Liver (tissue), 9 donors: ENCODE data around the gene AFMID. TPM values are rescaled to one million over a fixed set of nuclear protein-coding genes. Genes with fewer than 3 reads are reported as not detected.
A peak's percentile ranks its signal among the peaks of the same experiment; 100 is the strongest.
"Not testable (repeated sequence)": the region's sequence is repeated elsewhere in the genome, so short reads cannot be mapped to it uniquely, and the experiment has no call there.

ENCODE experiments used
- DNase-seq: peaks from one replicate; pipeline ENCODE4 v3.0.0-alpha.2; 2017; ENCODE audit warnings: low spot score
- H3K27ac ChIP-seq, 2 donors: one replicate each; pipeline ENCODE4 v1.7.0; 2013; ENCODE audit warnings: inconsistent platforms in 2 of 2, low read length in 2 of 2, control low read depth in 1 of 2, low read depth in 1 of 2, mild to moderate bottlenecking in 1 of 2
- H3K27me3 ChIP-seq, 4 donors: one replicate each; pipeline versions ENCODE4 v1.6.1 to v1.7.0; 2013; ENCODE audit warnings: low read length in 3 of 4, inconsistent platforms in 1 of 4, mild to moderate bottlenecking in 1 of 4, moderate library complexity in 1 of 4; ENCODE audit not compliant: control insufficient read depth in 4 of 4, insufficient read depth in 4 of 4
- H3K36me3 ChIP-seq, 4 donors: one replicate each; pipeline versions ENCODE4 v1.6.1 to v1.7.0; 2013; ENCODE audit warnings: low read length in 3 of 4, mild to moderate bottlenecking in 3 of 4, low read depth in 1 of 4, moderate library complexity in 1 of 4; ENCODE audit not compliant: control insufficient read depth in 4 of 4, insufficient read depth in 3 of 4
- H3K4me1 ChIP-seq, 4 donors: one replicate each; pipeline versions ENCODE4 v1.6.1 to v1.7.0; 2013; ENCODE audit warnings: low read length in 3 of 4, mild to moderate bottlenecking in 3 of 4, moderate library complexity in 1 of 4; ENCODE audit not compliant: control insufficient read depth in 4 of 4, insufficient read depth in 4 of 4
- H3K4me3 ChIP-seq, 3 donors: one replicate each; pipeline versions ENCODE4 v1.6.1 to v1.7.0; 2013; ENCODE audit warnings: low read length in 3 of 3, control low read depth in 1 of 3, low read depth in 1 of 3, mild to moderate bottlenecking in 1 of 3
- H3K9ac ChIP-seq, 2 donors: one replicate each; pipeline ENCODE4 v1.7.0; 2013; ENCODE audit warnings: low read length in 2 of 2, mild to moderate bottlenecking in 2 of 2, moderate library complexity in 2 of 2, control low read depth in 1 of 2, low read depth in 1 of 2
- H3K9me3 ChIP-seq, 4 donors: one replicate each; pipeline versions ENCODE4 v1.6.1 to v1.7.0; 2013; ENCODE audit warnings: low read length in 3 of 4; ENCODE audit not compliant: control insufficient read depth in 4 of 4
- EGR1 ChIP-seq, 2 donors: IDR thresholded peaks; 2 replicates each; pipeline ENCODE4 v1.6.1; 2016 to 2018; ENCODE audit warnings: antibody characterized with exemption in 2 of 2, low read depth in 2 of 2
- FOXA2 ChIP-seq: IDR thresholded peaks from 2 replicates; pipeline ENCODE4 v1.6.1; 2016; ENCODE audit warnings: antibody characterized with exemption
- NR2F2 ChIP-seq: IDR thresholded peaks from 2 replicates; pipeline ENCODE4 v1.6.1; 2016; ENCODE audit warnings: antibody characterized with exemption
- SP1 ChIP-seq: IDR thresholded peaks from 2 replicates; pipeline ENCODE4 v1.6.1; 2018; ENCODE audit warnings: antibody characterized with exemption, mild to moderate bottlenecking
- TAF1 ChIP-seq: conservative IDR thresholded peaks from 2 replicates; pipeline ENCODE4 v1.6.1; 2016; ENCODE audit warnings: antibody characterized with exemption, mild to moderate bottlenecking
- WGBS: extraction: QIAGEN DNeasy Blood & Tissue Kit; methylation state at CpG from one replicate; pipeline ENCODE4 v1.1.7; 2013; 5-methylcytosine and 5-hydroxymethylcytosine counted together
- polyA plus RNA-seq, 2 donors: library from polyadenylated mRNA; stranded (reverse) in 1 of 2; unstranded in 1 of 2; fragments of 200-250 nt in 1 of 2; fragments of >200 nt in 1 of 2; fragmentation: Nextera tagmentation in 1 of 2; extraction: Ambion mirVana in 1 of 2; gene quantifications; one replicate each; pipeline versions ENCODE4 v1.2.1 to v1.2.3, GENCODE V29; 2013 to 2015
- total RNA-seq, 2 donors: library from RNA; depleted of rRNA; stranded (reverse); fragments of >200 nt; gene quantifications; one replicate each; pipeline ENCODE4 v1.2.3, GENCODE V29; 2014
- TF ChIP-seq, protein P1 (sequence below): fragments of 150-350 bp; IDR thresholded peaks from 2 replicates; pipeline ENCODE4 v1.5.1; 2017; ENCODE audit warnings: improper control_type of control experiment, low read depth, low read length; ENCODE audit not compliant: missing input control
- TF ChIP-seq, protein P2 (sequence below): IDR thresholded peaks from 2 replicates; pipeline ENCODE4 v1.6.1; 2016; ENCODE audit warnings: antibody characterized with exemption
- donor health status: healthy.
- donor health status: healthy.
- donor health status: healthy.
- donor health status: healthy.
- donor health status: healthy.

The AFMID gene
- total and polyA plus RNA-seq, 4 donors: 73.4 to 201 (median 138) TPM

DNA sequence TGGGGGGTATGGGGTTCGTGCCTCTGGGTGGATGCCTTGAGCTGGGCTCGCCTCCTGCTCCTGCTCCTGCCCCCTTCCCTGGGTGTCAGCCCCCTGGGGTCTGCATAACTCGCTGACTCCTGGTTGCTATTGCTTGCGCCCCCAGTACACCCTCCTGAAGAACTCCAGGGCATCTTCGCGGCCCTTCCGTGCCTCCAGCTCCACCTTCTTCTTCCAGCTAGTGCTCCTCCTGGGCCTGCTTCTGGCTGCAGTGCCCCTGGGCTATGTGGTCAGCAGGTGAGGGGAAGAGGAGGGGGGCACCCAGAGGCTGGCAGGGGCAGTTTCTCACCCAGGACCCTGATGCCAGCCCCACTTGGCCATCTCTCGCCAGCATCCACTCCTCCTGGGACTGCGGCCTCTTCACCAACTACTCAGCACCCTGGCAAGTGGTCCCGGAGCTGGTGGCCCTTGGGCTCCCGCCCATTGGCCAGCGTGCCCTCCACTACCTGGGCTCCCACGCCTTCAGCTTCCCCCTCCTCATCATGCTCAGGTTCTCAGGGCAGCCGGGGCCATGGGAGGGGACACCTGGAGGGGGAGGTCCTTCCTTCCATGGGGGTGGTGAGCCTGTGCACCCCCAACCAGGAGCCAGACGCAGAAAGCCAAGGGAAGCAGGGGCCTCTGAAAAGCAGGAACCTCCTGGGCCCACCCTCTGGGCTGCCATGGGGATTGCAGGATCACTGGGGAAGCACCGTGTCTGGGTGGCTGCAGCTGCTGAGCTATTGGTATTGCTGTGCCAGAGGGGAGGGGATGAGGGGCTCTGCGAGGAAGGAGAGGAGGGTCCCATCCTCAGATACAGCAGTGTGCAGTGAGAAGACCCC is 48.7 kb upstream of the AFMID start (continued):
- TF ChIP-seq, protein P1, sequence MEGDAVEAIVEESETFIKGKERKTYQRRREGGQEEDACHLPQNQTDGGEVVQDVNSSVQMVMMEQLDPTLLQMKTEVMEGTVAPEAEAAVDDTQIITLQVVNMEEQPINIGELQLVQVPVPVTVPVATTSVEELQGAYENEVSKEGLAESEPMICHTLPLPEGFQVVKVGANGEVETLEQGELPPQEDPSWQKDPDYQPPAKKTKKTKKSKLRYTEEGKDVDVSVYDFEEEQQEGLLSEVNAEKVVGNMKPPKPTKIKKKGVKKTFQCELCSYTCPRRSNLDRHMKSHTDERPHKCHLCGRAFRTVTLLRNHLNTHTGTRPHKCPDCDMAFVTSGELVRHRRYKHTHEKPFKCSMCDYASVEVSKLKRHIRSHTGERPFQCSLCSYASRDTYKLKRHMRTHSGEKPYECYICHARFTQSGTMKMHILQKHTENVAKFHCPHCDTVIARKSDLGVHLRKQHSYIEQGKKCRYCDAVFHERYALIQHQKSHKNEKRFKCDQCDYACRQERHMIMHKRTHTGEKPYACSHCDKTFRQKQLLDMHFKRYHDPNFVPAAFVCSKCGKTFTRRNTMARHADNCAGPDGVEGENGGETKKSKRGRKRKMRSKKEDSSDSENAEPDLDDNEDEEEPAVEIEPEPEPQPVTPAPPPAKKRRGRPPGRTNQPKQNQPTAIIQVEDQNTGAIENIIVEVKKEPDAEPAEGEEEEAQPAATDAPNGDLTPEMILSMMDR: no peak
- TF ChIP-seq, protein P2, sequence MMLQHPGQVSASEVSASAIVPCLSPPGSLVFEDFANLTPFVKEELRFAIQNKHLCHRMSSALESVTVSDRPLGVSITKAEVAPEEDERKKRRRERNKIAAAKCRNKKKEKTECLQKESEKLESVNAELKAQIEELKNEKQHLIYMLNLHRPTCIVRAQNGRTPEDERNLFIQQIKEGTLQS: no peak
- TF ChIP-seq FOXA2 (no peak), EGR1 (IDR thresholded peaks at IDR 0.05; ENCODE audit: low read depth in 2 of 2) (no peak), NR2F2 (no peak), TAF1 (no peak)

DNA sequence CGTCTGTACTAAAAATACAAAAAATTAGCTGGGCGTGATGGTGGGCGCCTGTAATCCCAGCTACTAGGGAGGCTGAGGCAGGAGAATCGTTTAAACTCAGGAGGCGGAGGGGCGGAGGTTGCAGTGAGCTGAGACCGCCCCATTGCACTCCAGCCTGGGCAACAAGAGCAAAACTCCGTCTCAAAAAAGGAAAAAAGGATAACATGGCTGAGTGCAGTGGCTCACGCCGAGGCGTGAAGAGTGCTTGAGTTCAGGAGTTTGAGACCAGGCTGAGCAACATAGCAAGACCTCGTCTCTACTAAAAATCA is 47.3 kb upstream of the AFMID start:
- WGBS: 89% methylated on average over 12 of the region's 12 CpGs
- H3K27me3 ChIP-seq, H3K4me3 ChIP-seq, H3K9ac ChIP-seq, H3K9me3 ChIP-seq, H3K27ac ChIP-seq, DNase-seq, H3K36me3 ChIP-seq: not testable (repeated sequence)
- peaks cover 6 to 16% (median 11%) of the 10 kb centered on the region in 4 donors for H3K4me1 ChIP-seq

DNA sequence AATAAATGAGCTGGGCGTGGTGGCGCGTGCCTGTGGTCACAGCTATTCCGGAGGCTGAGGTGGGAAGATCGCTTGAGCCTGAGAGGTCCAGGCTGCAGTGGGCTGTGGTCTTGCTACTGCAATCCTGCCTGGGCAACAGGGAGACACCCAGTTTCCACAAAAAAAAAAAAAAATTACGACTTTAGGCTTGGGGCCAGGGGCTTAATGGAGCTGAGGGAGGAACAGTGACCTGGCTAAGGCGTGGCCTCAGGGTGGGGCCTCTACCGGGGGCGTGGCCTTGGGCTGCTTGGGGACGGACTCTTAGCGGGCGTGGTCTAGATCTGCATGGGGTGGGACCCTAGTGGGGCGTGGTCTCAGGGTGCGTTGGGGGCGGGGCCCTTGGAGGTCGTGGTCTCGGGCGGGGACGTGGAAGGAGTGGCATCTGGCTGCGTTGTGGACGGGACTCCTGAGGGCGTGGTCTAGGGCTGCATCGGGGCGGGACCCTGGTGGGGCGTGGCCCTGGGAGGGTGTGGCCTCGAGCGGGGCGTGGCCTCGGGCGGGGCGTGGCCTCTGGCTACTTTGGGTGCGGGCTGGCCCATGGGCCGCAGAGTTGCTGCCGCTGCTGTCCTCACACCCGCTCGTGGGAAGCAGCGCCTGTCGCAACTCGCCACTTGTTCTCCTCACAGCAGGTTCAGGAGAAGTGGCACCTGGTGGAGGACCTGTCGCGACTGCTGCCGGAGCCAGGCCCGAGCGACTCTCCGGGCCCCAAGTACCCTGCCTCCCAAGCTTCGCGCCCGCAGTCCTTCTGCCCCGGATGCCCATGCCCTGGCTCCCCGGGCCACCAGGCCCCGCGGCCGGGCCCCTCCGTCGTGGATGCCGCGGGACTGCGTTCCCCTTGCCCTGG is 46.8 kb upstream of the AFMID start:
- Histone ChIP-seq H3K9me3 (no peaks in the 10 kb centered on the region), H3K9ac (no peak overlapping the region), H3K4me1 (peaks cover 6 to 22% (median 15%) of the 10 kb centered on the region in 4 donors), H3K36me3 (no peaks in the 10 kb centered on the region), H3K27ac (no peak overlapping the region), H3K4me3 (no peak overlapping the region), H3K27me3 (no peaks in the 10 kb centered on the region)
- peak; percentile 47 for TF ChIP-seq SP1
- TF ChIP-seq, protein P1: no peak
- WGBS: 27% methylated on average over 58 of the region's 58 CpGs
- peak; percentile 97 for DNase-seq
